Caco-2 (cell line): ENCODE results near the gene GUCA2A. TPM values are rescaled to one million over a fixed set of nuclear protein-coding genes. Genes with fewer than 3 reads are reported as not detected.
A peak's percentile ranks its signal among the peaks of the same experiment; 100 is the strongest.

Source experiments
- BruUV-seq: library from RNA; stranded (reverse); fragments of 400-500 nt; replicated peaks from 2 replicates; lab custom pipeline; 2021; lab: Mats Ljungman, UMichigan
- CTCF ChIA-PET: fragments of 300-600 bp; sonication (Branson Sonifier 250); formaldehyde crosslinking; loops from one replicate; lab custom pipeline; 2022; ENCODE audit warnings: antibody characterized with exemption; lab: Charles Lee
- POLR2A ChIA-PET: fragments of 300-600 bp; sonication (Branson Sonifier 250); formaldehyde crosslinking; loops from one replicate; lab custom pipeline; 2022; ENCODE audit warnings: antibody characterized with exemption; lab: Charles Lee
- DNase-seq, 2 experiments: peaks; one replicate each; pipeline versions ENCODE4 v3.0.0 to v3.0.0-alpha.2; 2020 to 2022
- H3K27me3 ChIP-seq: replicated peaks from 2 replicates; pipeline ENCODE4 v1.6.0; 2011; ENCODE audit warnings: low read length; ENCODE audit not compliant: control insufficient read depth, insufficient read depth
- H3K36me3 ChIP-seq: 2 replicates; pipeline ENCODE4 v1.5.1; 2011; ENCODE audit warnings: low read length; ENCODE audit not compliant: control insufficient read depth, insufficient read depth
- H3K4me1 ChIP-seq: fragments of 250-450 bp; sonication (Bioruptor Pico); 2 replicates; pipeline ENCODE4 v1.5.1; 2020; ENCODE audit warnings: mild to moderate bottlenecking
- H3K4me3 ChIP-seq: 2 replicates; pipeline ENCODE4 v1.5.1; 2011; ENCODE audit warnings: low read depth, mild to moderate bottlenecking, control low read depth, low read length
- H3K9me3 ChIP-seq: fragments of 250-450 bp; sonication (Bioruptor Pico); 2 replicates; pipeline ENCODE4 v1.5.1; 2020; ENCODE audit warnings: mild to moderate bottlenecking, moderate library complexity
- H3K27ac Mint-ChIP-seq: one replicate; pipeline ENCODE4 v1.8.0; 2022; ENCODE audit warnings: mixed read lengths; ENCODE audit not compliant: unreplicated experiment
- H3K27me3 Mint-ChIP-seq: one replicate; pipeline ENCODE4 v1.8.0; 2022; ENCODE audit warnings: mixed read lengths; ENCODE audit not compliant: insufficient read depth, unreplicated experiment
- H3K36me3 Mint-ChIP-seq: one replicate; pipeline ENCODE4 v1.8.0; 2022; ENCODE audit warnings: mild to moderate bottlenecking, mixed read lengths; ENCODE audit not compliant: insufficient read depth, unreplicated experiment
- H3K4me1 Mint-ChIP-seq: one replicate; pipeline ENCODE4 v1.8.0; 2022; ENCODE audit warnings: low read depth, mixed read lengths; ENCODE audit not compliant: unreplicated experiment
- H3K4me3 Mint-ChIP-seq: one replicate; pipeline ENCODE4 v1.8.0; 2022; ENCODE audit warnings: mild to moderate bottlenecking, moderate library complexity, mixed read lengths; ENCODE audit not compliant: unreplicated experiment
- H3K9me3 Mint-ChIP-seq: one replicate; pipeline ENCODE4 v1.8.0; 2022; ENCODE audit warnings: mixed read lengths; ENCODE audit not compliant: unreplicated experiment
- CTCF ChIP-seq, 2 experiments: fragments of 200-600 bp in 1 of 2; IDR thresholded peaks; 1 replicate in 1 of 2; 2 replicates in 1 of 2; pipeline versions ENCODE4 v1.5.1 to v1.8.0; 2011 to 2022; ENCODE audit warnings: antibody characterized with exemption in 1 of 2, control low read depth in 1 of 2, inconsistent platforms in 1 of 2, low read depth in 1 of 2, low read length in 1 of 2, mild to moderate bottlenecking in 1 of 2, moderate library complexity in 1 of 2; ENCODE audit not compliant: insufficient read depth in 1 of 2, severe bottlenecking in 1 of 2, unreplicated experiment in 1 of 2
- intact Hi-C: fragments of 100-400 bp; cut with micrococcal nuclease; formaldehyde crosslinking; loops from one replicate; pipeline ENCODE4 v1.10.0; 2022; ENCODE audit not compliant: unreplicated experiment
- total RNA-seq: library from RNA; stranded (reverse); gene quantifications from 2 replicates; pipeline ENCODE4 v1.2.3, GENCODE V29; 2022

GUCA2A gene
- total RNA-seq, 1 experiment from 2014 or later, result 28.8 TPM

- intact Hi-C loops, result loop anchor here (1.0 to 10.0 kb wide), 3 partner anchors 25 to 292 kb away; partner anchors contain the start of gene CCDC30
- POLR2A ChIA-PET, result no interaction called here
- no TSS peak for BruUV-seq
These were observed 8.0 kb upstream of the GUCA2A start for GRCh38 chr1:42172381-42173133.

GRCh38 chr1:42171679-42172266 is 7.2 kb upstream of the GUCA2A start:
- H3K27ac Mint-ChIP-seq, result peak overlapping the region; percentile 29
- Histone ChIP-seq H3K4me1 (peaks cover 7% of the 10 kb centered on the region), H3K27me3 (no peaks in the 10 kb centered on the region), H3K36me3 (peaks cover 1% of the 10 kb centered on the region), H3K4me3 (no peak overlapping the region), H3K9me3 (no peaks in the 10 kb centered on the region)
- BruUV-seq, result no TSS peak
- DNase-seq, result no peak
- TF ChIP-seq CTCF (IDR thresholded peaks at IDR 0.05; ENCODE audit: insufficient read depth in 1 of 2, low read depth in 1 of 2, low read length in 1 of 2, severe bottlenecking in 1 of 2, unreplicated experiment in 1 of 2), result no peak
- ChIA-PET CTCF (no interaction called here), POLR2A (no interaction called here)
- no peak overlapping the region for H3K4me3 Mint-ChIP-seq
- intact Hi-C loops, result loop anchor here (10.0 kb wide), 2 partner anchors 143 to 293 kb away; partner anchors contain the start of gene CCDC30
- H3K36me3 Mint-ChIP-seq, result peaks cover 52% of the 10 kb centered on the region
- peaks cover 19% of the 10 kb centered on the region for H3K4me1 Mint-ChIP-seq
- no peaks in the 10 kb centered on the region for H3K27me3 Mint-ChIP-seq
- H3K9me3 Mint-ChIP-seq, result no peaks in the 10 kb centered on the region

More at GRCh38 chr1:42172381-42173133, 8.0 kb upstream of the GUCA2A start:
- CTCF ChIA-PET, result interaction anchor here (2.0 kb wide), 1 partner anchor 7 kb away, joined by 13 read pairs; the partner anchor contains the start of gene GUCA2A
- Histone ChIP-seq H3K27me3 (no peaks in the 10 kb centered on the region), H3K36me3 (peaks cover 1% of the 10 kb centered on the region), H3K9me3 (no peaks in the 10 kb centered on the region), H3K4me1 (peaks cover 7% of the 10 kb centered on the region), H3K4me3 (no peak overlapping the region)
- peak overlapping the region; percentile 29 for H3K27ac Mint-ChIP-seq
- no peak for DNase-seq
- no peaks in the 10 kb centered on the region for H3K27me3 Mint-ChIP-seq
- no peak for TF ChIP-seq CTCF (IDR thresholded peaks at IDR 0.05; ENCODE audit: insufficient read depth in 1 of 2, low read depth in 1 of 2, low read length in 1 of 2, severe bottlenecking in 1 of 2, unreplicated experiment in 1 of 2)
- H3K4me1 Mint-ChIP-seq, result peaks cover 17% of the 10 kb centered on the region
- H3K4me3 Mint-ChIP-seq, result no peak overlapping the region
- no peaks in the 10 kb centered on the region for H3K9me3 Mint-ChIP-seq
- peaks cover 52% of the 10 kb centered on the region for H3K36me3 Mint-ChIP-seq

GRCh38 chr1:42170779-42171621 is 6.5 kb upstream of the GUCA2A start:
- no peak overlapping the region for H3K4me3 Mint-ChIP-seq
- no peaks in the 10 kb centered on the region for H3K27me3 Mint-ChIP-seq
- peaks cover 12% of the 10 kb centered on the region for H3K4me1 ChIP-seq
- no peaks in the 10 kb centered on the region for H3K9me3 ChIP-seq
- POLR2A ChIA-PET, result no interaction called here
- no peak for TF ChIP-seq CTCF (IDR thresholded peaks at IDR 0.05; ENCODE audit: insufficient read depth in 1 of 2, low read depth in 1 of 2, low read length in 1 of 2, severe bottlenecking in 1 of 2, unreplicated experiment in 1 of 2)
- intact Hi-C loops, result loop anchor here (10.0 kb wide), 2 partner anchors 144 to 294 kb away; partner anchors contain the start of gene CCDC30
- CTCF ChIA-PET, result no interaction called here
- H3K9me3 Mint-ChIP-seq, result no peaks in the 10 kb centered on the region
- no TSS peak for BruUV-seq
- H3K27ac Mint-ChIP-seq, result peak overlapping the region; percentile 42
- H3K36me3 Mint-ChIP-seq, result peaks cover 55% of the 10 kb centered on the region
- no peak overlapping the region for H3K4me3 ChIP-seq
- peaks cover 1% of the 10 kb centered on the region for H3K36me3 ChIP-seq
- no peak for DNase-seq
- peaks cover 24% of the 10 kb centered on the region for H3K4me1 Mint-ChIP-seq
- H3K27me3 ChIP-seq, result no peaks in the 10 kb centered on the region
